BJ (cell line): Measurements from ENCODE around the gene SF3A1. TPM values are rescaled to one million over a fixed set of nuclear protein-coding genes. Genes with fewer than 3 reads are reported as not detected.
A peak's percentile ranks its signal among the peaks of the same experiment; 100 is the strongest.

ENCODE experiments used
- CTCF ChIA-PET: fragments of 350-600 bp; formaldehyde crosslinking; extraction: SDS; loops from one replicate; lab custom pipeline; 2021; ENCODE audit warnings: antibody characterized with exemption, inconsistent platforms; lab: Yijun Ruan, JAX
- POLR2A ChIA-PET: fragments of 300-600 bp; sonication (Branson Sonifier 250); formaldehyde crosslinking; extraction: SDS; loops from one replicate; lab custom pipeline; 2021; ENCODE audit warnings: antibody characterized with exemption; lab: Charles Lee
- DNase-seq: peaks from one replicate; pipeline ENCODE4 v3.0.0-alpha.2; 2011; ENCODE audit warnings: low read depth
- H3K27me3 ChIP-seq: 2 replicates; pipeline ENCODE4 v1.6.0; 2011; ENCODE audit warnings: low read length; ENCODE audit not compliant: control insufficient read depth, insufficient read depth
- H3K36me3 ChIP-seq: 2 replicates; pipeline ENCODE4 v1.5.1; 2011; ENCODE audit warnings: low read length; ENCODE audit not compliant: control insufficient read depth, insufficient read depth
- H3K4me3 ChIP-seq: 2 replicates; pipeline ENCODE4 v1.5.1; 2011; ENCODE audit warnings: low read depth, mild to moderate bottlenecking, control low read depth, low read length
- polyA plus RNA-seq: library from polyadenylated mRNA; depleted of rRNA; stranded (reverse); fragments of >200 nt; gene quantifications from 2 replicates; pipeline ENCODE4 v1.2.3, GENCODE V29; 2011
- TF ChIP-seq, protein P1 (sequence below): IDR thresholded peaks from 2 replicates; pipeline ENCODE4 v1.5.1; 2011; ENCODE audit warnings: low read depth, mild to moderate bottlenecking, control low read depth, inconsistent platforms, low read length, moderate library complexity; ENCODE audit not compliant: insufficient read depth

Gene SF3A1
- polyA plus RNA-seq, 1 experiment: 66.8 TPM

DNA sequence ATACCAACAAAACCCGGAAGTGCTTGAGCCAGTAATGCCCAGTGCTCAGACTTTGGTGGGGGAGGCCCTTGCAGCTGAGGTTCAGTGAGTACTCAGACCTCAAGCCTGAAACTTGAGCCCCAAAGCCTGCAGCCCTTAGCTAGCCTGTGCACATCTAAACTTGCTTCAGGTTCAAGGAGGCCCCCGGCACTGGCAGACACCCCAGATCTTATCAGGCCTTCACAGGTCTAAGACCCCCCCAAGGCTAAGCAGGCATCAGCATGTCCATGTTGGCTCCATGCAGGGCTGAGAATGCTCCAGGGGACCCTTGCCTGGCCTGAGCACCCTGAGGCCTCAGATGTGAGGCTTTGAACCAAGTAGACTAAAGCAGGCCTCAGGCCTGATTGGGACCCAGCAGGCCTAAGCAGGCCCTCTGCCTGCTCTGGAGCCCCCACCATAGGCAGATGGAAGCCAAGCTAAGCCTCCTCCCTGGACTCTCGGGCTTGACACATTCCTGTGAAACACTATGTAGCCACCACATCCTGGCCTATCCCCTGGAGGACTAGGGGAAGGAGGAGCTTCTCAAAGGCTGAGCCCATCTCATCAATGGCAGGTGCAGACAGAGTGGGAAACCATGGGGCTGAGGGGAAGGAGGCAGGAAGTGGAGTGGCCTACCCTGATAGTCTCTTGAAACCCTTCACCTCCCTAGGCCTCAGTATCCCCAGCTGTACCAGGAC lies 66.2 kb downstream of the SF3A1 start:
- TF ChIP-seq, protein P1, sequence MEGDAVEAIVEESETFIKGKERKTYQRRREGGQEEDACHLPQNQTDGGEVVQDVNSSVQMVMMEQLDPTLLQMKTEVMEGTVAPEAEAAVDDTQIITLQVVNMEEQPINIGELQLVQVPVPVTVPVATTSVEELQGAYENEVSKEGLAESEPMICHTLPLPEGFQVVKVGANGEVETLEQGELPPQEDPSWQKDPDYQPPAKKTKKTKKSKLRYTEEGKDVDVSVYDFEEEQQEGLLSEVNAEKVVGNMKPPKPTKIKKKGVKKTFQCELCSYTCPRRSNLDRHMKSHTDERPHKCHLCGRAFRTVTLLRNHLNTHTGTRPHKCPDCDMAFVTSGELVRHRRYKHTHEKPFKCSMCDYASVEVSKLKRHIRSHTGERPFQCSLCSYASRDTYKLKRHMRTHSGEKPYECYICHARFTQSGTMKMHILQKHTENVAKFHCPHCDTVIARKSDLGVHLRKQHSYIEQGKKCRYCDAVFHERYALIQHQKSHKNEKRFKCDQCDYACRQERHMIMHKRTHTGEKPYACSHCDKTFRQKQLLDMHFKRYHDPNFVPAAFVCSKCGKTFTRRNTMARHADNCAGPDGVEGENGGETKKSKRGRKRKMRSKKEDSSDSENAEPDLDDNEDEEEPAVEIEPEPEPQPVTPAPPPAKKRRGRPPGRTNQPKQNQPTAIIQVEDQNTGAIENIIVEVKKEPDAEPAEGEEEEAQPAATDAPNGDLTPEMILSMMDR: no peak
- no peak overlapping the region for H3K4me3 ChIP-seq
- H3K27me3 ChIP-seq: no peaks in the 10 kb centered on the region
- CTCF ChIA-PET: interaction anchor here (0.9 to 10.6 kb wide), 10 partner anchors 10 to 182 kb away, joined by 3 to 204 read pairs (median 6); partner anchors contain the start of genes MTFP1, RNF215 and SEC14L2
- DNase-seq: no peak
- POLR2A ChIA-PET: interaction anchor here (0.5 to 0.6 kb wide), 2 partner anchors 155 to 1419 kb away, joined by 5 to 15 read pairs; no protein-coding TSS in a partner anchor
- H3K36me3 ChIP-seq: peaks cover 31% of the 10 kb centered on the region

DNA sequence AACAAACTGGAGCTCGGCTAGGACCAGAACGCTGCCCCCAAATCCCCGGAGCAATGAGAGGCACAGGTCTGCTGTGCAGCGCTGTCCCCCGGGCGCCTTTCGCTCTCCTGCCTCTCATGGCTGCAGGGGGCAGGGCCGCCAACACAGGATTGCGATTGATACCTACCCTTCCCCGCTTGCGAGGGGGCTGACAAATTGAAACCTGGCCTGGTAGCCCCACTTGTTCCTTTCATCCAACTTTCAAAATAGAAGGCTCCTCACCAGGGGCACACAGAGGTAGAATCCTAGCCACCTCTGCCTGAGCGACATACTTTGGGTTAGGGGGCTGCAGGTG lies 66.7 kb downstream of the SF3A1 start:
- POLR2A ChIA-PET: interaction anchor here (0.6 kb wide), 1 partner anchor 155 kb away, joined by 5 read pairs; no protein-coding TSS in a partner anchor
- TF ChIP-seq, protein P1: no peak
- H3K4me3 ChIP-seq: peak overlapping the region; percentile 38
- DNase-seq: no peak
- CTCF ChIA-PET: interaction anchor here (1.3 to 10.6 kb wide), 6 partner anchors 10 to 182 kb away, joined by 5 to 204 read pairs (median 21); partner anchors contain the start of genes MTFP1, RNF215 and SEC14L2
- H3K36me3 ChIP-seq: peaks cover 32% of the 10 kb centered on the region
- no peaks in the 10 kb centered on the region for H3K27me3 ChIP-seq

DNA sequence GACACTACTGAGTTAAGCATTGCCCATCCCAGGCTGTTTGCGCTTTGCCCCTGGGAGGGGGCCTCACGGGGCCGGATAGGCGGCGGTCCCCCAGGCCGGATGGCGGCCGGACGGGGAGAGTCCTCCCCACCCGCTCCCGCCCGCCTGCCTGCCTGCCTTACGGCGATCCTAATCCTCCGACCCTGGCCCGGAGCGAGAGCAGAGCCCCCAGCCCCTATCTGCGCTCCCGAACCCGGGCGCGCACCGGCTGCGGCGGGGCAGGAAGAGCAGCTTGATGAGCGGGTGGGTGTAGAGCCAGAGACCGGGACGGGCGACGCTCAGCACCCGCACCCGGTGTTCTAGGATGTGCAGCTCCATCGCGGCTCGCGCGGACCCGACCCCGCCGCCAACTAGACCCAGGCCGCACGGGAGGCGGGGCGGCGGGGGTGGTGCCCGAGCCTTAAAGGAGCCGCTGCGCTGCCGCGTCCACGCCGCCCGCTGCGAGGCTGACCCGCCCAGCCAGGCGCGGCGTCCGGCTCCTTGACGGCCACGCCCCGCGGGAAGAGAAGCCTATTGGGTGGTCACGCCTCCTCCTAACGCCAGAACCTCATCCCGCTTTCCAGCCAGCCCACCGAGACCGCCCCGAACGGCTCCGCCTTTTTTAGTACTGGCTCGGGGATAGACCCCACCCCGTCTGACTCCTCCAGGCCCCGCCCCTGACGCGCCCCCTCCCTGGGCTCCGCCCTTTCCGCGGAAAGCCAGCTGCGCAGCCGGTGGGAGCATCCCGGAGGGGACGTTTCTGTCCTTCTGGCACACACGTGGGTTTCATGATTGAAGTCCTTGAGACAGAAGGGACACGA lies 67.3 kb downstream of the SF3A1 start, which contains the start of gene CASTOR1:
TSS of gene CASTOR1 (minus strand) at position 365 of the 839 bp plus-strand sequence. CDS start at position 357, 8 bp downstream.
- POLR2A ChIA-PET: interaction anchor here (0.6 kb wide), 1 partner anchor 156 kb away, joined by 5 read pairs; no protein-coding TSS in a partner anchor

DNA sequence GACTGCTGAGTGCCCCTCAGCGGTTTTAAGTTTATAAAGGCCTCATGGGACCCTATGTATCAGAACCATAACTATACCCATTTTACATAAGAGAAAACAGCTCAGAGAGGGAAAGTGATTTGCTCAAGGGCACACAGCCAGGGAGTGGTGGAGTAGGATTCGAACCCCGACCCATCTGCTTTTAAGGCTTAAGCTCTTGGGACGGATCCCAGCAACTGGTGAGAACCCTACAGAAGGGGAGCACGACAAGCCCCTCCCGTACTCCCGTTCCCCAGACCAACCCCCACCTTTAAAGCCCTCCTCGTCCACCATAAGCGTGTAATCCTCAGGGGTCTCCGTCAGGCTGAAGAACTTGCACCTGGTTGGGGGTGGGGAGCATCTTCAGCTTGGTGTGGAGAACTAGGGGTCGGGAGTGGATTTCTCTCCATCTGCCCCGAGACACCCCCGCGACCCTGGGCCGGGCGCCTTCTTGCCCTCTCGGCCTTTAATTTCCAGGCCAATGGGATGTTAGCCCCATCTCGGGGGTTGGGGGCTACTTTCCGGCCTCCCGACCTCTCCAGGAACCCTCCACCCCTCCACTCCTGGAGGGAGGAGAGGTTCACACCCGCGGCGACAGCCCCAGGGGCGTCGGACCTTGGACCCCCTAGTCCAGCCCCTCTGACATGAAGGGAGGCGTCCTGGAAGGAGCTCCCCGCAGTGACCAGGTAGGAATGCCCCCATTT lies 68.1 kb downstream of the SF3A1 start:
- TF ChIP-seq, protein P1: no peak
- ChIA-PET CTCF (interaction anchor here (0.7 to 10.6 kb wide), 37 partner anchors 9 to 196 kb away, joined by 3 to 204 read pairs (median 6); partner anchors contain the start of genes CCDC157, MTFP1, RNF215 and SEC14L2), POLR2A (no interaction called here)
- no peaks in the 10 kb centered on the region for H3K27me3 ChIP-seq
- H3K4me3 ChIP-seq: peak overlapping the region; percentile 71
- H3K36me3 ChIP-seq: peaks cover 22% of the 10 kb centered on the region
- DNase-seq: no peak

More for the DNA sequence above, 67.3 kb downstream of the SF3A1 start, which contains the start of gene CASTOR1:
- TF ChIP-seq, protein P1: no peak
- Histone ChIP-seq H3K36me3 (peaks cover 26% of the 10 kb centered on the region), H3K4me3 (peak within 1 kb of the TSS; percentile 71), H3K27me3 (no peaks in the 10 kb centered on the region)
- DNase-seq: peak; percentile 91
- CTCF ChIA-PET: interaction anchor here (1.3 to 10.6 kb wide), 12 partner anchors 9 to 181 kb away, joined by 3 to 204 read pairs (median 9); partner anchors contain the start of genes CCDC157, MTFP1, RNF215 and SEC14L2
